SU-DHL-6 (cell line): ENCODE measurements around the gene HUNK.
"Not testable (repeated sequence)": the region's sequence is repeated elsewhere in the genome, so short reads cannot be mapped to it uniquely, and the experiment has no call there.

ENCODE experiments used
- H2AFZ ChIP-seq: fragments of 200-600 bp; sonication (generic); 2 replicates; pipeline ENCODE4 v1.6.1; 2014; ENCODE audit warnings: low read depth, mild to moderate bottlenecking, moderate library complexity, mixed read lengths, antibody characterized with exemption, low read length; ENCODE audit not compliant: severe bottlenecking
- H3F3A ChIP-seq: fragments of 200-600 bp; shearing (Covaris generic); 2 replicates; pipeline ENCODE4 v1.6.0; 2016; ENCODE audit warnings: antibody characterized with exemption, mild to moderate bottlenecking; ENCODE audit not compliant: insufficient read depth
- H3K27ac ChIP-seq: fragments of 200-600 bp; sonication (generic); 2 replicates; pipeline ENCODE4 v1.5.1; 2016; ENCODE audit warnings: low read depth, mild to moderate bottlenecking, low read length, moderate library complexity, mixed read lengths
- H3K27me3 ChIP-seq: fragments of 200-600 bp; sonication (generic), shearing (Covaris generic); 2 replicates; pipeline ENCODE4 v1.6.0; 2014; ENCODE audit warnings: mild to moderate bottlenecking, low read length
- H3K36me3 ChIP-seq: fragments of 200-600 bp; sonication (generic); 2 replicates; pipeline ENCODE4 v1.6.1; 2014; ENCODE audit warnings: mild to moderate bottlenecking, low read length, mixed read lengths
- H3K4me2 ChIP-seq: fragments of 300-600, 200-600 bp; shearing (Covaris generic), sonication (generic); 2 replicates; pipeline ENCODE4 v1.6.0; 2014; ENCODE audit warnings: low read length, low read depth, mild to moderate bottlenecking; ENCODE audit not compliant: poor library complexity, severe bottlenecking
- H3K4me3 ChIP-seq: fragments of 200-600 bp; sonication (generic); 2 replicates; pipeline ENCODE4 v1.5.1; 2014; ENCODE audit warnings: antibody characterized with exemption, low read length, mild to moderate bottlenecking, mixed read lengths; ENCODE audit not compliant: insufficient read depth, poor library complexity, severe bottlenecking
- H3K79me2 ChIP-seq: fragments of 200-600 bp; sonication (generic); 2 replicates; pipeline ENCODE4 v1.6.1; 2014; ENCODE audit warnings: mild to moderate bottlenecking, low read length, moderate library complexity; ENCODE audit not compliant: insufficient read depth
- H3K9ac ChIP-seq: fragments of 200-600 bp; sonication (generic); 2 replicates; pipeline ENCODE4 v1.7.0; 2014; ENCODE audit warnings: mild to moderate bottlenecking, low read length
- H3K9me2 ChIP-seq: fragments of 200-600 bp; sonication (generic); replicated peaks from 2 replicates; pipeline ENCODE4 v1.6.1; 2014; ENCODE audit warnings: low read length; ENCODE audit not compliant: insufficient read depth
- H3K9me3 ChIP-seq: fragments of 200-600 bp; sonication (generic); 2 replicates; pipeline ENCODE4 v1.6.1; 2014; ENCODE audit warnings: low read length, mixed read lengths; ENCODE audit not compliant: insufficient read depth
- H4K20me1 ChIP-seq: fragments of 200-600 bp; sonication (generic); 2 replicates; pipeline ENCODE4 v1.6.1; 2014; ENCODE audit warnings: low read depth, mild to moderate bottlenecking, antibody characterized with exemption, low read length, moderate library complexity, mixed read lengths
- CTCF ChIP-seq: fragments of 200-600 bp; sonication (generic); IDR thresholded peaks from one replicate; pipeline ENCODE4 v1.5.1; 2017; ENCODE audit warnings: antibody characterized with exemption, mild to moderate bottlenecking, low read length, moderate library complexity; ENCODE audit not compliant: insufficient read depth, poor library complexity, severe bottlenecking
- EZH2phosphoT487 ChIP-seq: fragments of 200-600 bp; sonication (generic), shearing (Covaris generic); conservative IDR thresholded peaks from 2 replicates; pipeline ENCODE4 v1.6.1; 2018; ENCODE audit warnings: mild to moderate bottlenecking, antibody characterized with exemption, low read length, moderate library complexity, mixed read lengths

HUNK gene

DNA sequence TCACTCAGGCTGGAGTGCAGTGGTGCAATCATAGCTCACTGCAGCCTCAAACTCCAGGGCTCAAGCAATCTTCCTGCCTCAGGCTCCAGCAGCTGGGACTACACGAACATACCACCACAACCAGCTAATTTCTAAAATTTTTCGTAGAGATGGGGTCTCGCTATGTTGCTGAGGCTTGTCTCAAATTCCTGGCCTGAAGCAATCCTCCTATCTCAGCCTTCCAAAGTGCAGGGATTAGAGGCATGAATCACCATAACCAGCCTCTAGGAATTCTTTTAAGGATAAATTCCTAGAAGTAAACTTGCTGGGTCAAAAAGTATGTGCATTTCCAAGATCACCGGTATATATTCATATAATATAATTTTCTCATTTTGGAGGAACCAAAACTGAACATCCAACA lies 17.6 kb upstream of the HUNK start:
- no peaks in the 10 kb centered on the region for H3K27me3 ChIP-seq
- no peak overlapping the region for H3K27ac ChIP-seq
- H3F3A ChIP-seq, result no peaks in the 10 kb centered on the region
- H4K20me1 ChIP-seq, result no peaks in the 10 kb centered on the region
- no peaks in the 10 kb centered on the region for H3K9me3 ChIP-seq
- H2AFZ ChIP-seq, result no peak overlapping the region
- H3K4me2 ChIP-seq, result no peak overlapping the region
- no peaks in the 10 kb centered on the region for H3K9me2 ChIP-seq
- no peaks in the 10 kb centered on the region for H3K79me2 ChIP-seq
- H3K9ac ChIP-seq, result no peak overlapping the region
- no peaks in the 10 kb centered on the region for H3K36me3 ChIP-seq
- no peak overlapping the region for H3K4me3 ChIP-seq
- no peak for TF ChIP-seq EZH2phosphoT487
- no peak for TF ChIP-seq CTCF

- no peak overlapping the region for H3K9ac ChIP-seq
- no peaks in the 10 kb centered on the region for H3K79me2 ChIP-seq
- no peak overlapping the region for H3K4me3 ChIP-seq
- no peak for TF ChIP-seq EZH2phosphoT487
- no peak for TF ChIP-seq CTCF
- no peak overlapping the region for H3K27ac ChIP-seq
- H3K36me3 ChIP-seq, result no peaks in the 10 kb centered on the region
- H4K20me1 ChIP-seq, result no peaks in the 10 kb centered on the region
- no peak overlapping the region for H3K4me2 ChIP-seq
- H3K9me3 ChIP-seq, result no peaks in the 10 kb centered on the region
- H2AFZ ChIP-seq, result no peak overlapping the region
- no peaks in the 10 kb centered on the region for H3F3A ChIP-seq
- no peaks in the 10 kb centered on the region for H3K9me2 ChIP-seq
- H3K27me3 ChIP-seq, result no peaks in the 10 kb centered on the region
Measured at GRCh38 chr21:31857096-31857495, 15.7 kb upstream of the HUNK start.

DNA sequence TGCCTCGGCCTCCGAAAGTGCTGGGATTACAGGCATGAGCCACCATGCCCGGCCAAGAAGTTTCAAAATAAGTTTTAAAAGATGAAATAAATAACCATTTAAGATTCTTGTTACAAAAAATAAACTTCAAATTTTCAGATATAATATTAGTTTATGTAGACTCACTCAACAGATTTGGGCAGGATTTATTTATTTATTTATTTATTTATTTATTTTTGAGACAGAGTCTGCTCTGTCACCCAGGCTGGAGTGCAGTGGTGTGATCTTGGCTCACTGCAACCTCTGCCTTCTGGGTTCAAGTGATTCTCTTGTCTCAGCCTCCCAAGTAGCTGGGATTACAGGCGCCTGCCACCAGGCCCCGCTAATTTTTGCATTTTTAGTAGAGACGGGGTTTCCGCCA lies 15.2 kb upstream of the HUNK start:
- not testable (repeated sequence) for H3K9me3 ChIP-seq, H3F3A ChIP-seq, H3K36me3 ChIP-seq, H2AFZ ChIP-seq, H4K20me1 ChIP-seq, H3K9ac ChIP-seq, H3K79me2 ChIP-seq, H3K9me2 ChIP-seq, H3K27ac ChIP-seq, H3K27me3 ChIP-seq, H3K4me2 ChIP-seq, H3K4me3 ChIP-seq

DNA sequence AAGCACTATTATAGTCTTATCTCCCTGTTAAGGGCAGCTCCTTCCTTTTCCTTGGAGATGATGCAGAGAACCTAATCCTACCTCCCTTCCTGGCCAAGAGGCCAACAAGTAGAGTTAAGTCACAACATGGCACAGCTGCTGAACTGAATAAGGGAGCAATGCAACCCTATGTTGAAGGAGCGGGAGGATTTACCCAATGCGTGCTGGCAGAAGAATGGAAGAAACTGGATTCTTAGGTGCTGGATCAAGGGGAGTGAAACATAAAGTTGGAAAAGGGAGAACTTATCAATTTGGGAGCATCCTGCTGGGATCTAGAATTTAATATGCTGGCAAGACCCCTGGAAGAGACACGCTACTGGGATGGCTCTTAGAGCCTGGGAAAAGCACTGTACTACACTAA lies 12.0 kb upstream of the HUNK start:
- no peaks in the 10 kb centered on the region for H3K9me3 ChIP-seq
- H3F3A ChIP-seq, result no peaks in the 10 kb centered on the region
- no peak overlapping the region for H3K9ac ChIP-seq
- H3K4me2 ChIP-seq, result no peak overlapping the region
- H3K27ac ChIP-seq, result no peak overlapping the region
- no peaks in the 10 kb centered on the region for H3K79me2 ChIP-seq
- H2AFZ ChIP-seq, result no peak overlapping the region
- H3K9me2 ChIP-seq, result no peaks in the 10 kb centered on the region
- no peaks in the 10 kb centered on the region for H3K27me3 ChIP-seq
- TF ChIP-seq EZH2phosphoT487 (no peak), CTCF (no peak)
- no peaks in the 10 kb centered on the region for H3K36me3 ChIP-seq
- no peak overlapping the region for H3K4me3 ChIP-seq
- no peaks in the 10 kb centered on the region for H4K20me1 ChIP-seq
